WI38 (cell line): ENCODE measurements around the gene PTPRA.

Experiments used
- H3K4me3 ChIP-seq: 2 replicates; pipeline ENCODE4 v1.5.1; 2011; ENCODE audit warnings: low read depth, mild to moderate bottlenecking, control low read depth, low read length
- TF ChIP-seq, protein P1 (sequence below): IDR thresholded peaks from 2 replicates; pipeline ENCODE4 v1.5.1; 2012; ENCODE audit warnings: low read depth, mild to moderate bottlenecking, control low read depth, low read length

PTPRA gene

GRCh38 chr20:2984028-2984501 is 110.8 kb downstream of the PTPRA start:
- no peak overlapping the region for H3K4me3 ChIP-seq
- TF ChIP-seq, protein P1, sequence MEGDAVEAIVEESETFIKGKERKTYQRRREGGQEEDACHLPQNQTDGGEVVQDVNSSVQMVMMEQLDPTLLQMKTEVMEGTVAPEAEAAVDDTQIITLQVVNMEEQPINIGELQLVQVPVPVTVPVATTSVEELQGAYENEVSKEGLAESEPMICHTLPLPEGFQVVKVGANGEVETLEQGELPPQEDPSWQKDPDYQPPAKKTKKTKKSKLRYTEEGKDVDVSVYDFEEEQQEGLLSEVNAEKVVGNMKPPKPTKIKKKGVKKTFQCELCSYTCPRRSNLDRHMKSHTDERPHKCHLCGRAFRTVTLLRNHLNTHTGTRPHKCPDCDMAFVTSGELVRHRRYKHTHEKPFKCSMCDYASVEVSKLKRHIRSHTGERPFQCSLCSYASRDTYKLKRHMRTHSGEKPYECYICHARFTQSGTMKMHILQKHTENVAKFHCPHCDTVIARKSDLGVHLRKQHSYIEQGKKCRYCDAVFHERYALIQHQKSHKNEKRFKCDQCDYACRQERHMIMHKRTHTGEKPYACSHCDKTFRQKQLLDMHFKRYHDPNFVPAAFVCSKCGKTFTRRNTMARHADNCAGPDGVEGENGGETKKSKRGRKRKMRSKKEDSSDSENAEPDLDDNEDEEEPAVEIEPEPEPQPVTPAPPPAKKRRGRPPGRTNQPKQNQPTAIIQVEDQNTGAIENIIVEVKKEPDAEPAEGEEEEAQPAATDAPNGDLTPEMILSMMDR = no peak

DNA sequence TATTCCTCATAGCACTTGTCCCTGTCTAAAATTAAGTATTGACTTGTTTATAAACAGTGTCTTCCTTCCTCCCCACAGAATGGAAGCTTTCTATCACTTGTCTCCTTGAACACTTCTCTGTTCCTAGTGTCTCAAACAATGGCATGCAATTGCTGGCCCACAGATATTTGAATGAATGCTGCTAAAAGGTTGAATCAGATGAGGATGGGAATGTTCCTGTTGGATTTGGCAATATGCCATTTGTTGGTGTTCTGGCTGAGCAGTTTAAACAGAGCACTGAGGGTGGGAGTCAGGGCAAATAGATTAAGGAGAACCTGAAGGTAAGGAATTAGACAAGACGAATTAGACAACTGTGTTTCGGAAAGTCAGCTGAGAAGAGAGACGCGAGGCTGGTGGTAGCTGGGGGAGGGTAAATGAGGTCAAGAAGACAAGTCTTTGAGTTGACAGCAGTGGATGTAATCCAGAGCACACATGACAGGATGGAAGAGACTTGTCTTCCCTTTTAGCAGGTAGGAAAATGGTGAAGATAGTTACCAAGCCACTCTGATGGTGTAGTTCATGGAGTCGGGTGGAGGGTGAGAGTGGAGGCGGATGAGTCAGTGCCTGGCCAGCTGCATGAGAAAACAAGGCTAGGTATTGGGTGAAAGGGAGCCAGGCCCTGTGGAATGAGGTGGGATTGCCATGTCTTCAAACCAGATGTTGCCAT is 111.8 kb downstream of the PTPRA start:
- no peak overlapping the region for H3K4me3 ChIP-seq
- TF ChIP-seq, protein P1 = no peak

- TF ChIP-seq, protein P1 = no peak
- no peak overlapping the region for H3K4me3 ChIP-seq
Measured at GRCh38 chr20:2986466-2986865, 113.2 kb downstream of the PTPRA start.

- H3K4me3 ChIP-seq = no peak overlapping the region
- TF ChIP-seq, protein P1 = no peak
Measured at GRCh38 chr20:2987861-2988260, 114.6 kb downstream of the PTPRA start.

DNA sequence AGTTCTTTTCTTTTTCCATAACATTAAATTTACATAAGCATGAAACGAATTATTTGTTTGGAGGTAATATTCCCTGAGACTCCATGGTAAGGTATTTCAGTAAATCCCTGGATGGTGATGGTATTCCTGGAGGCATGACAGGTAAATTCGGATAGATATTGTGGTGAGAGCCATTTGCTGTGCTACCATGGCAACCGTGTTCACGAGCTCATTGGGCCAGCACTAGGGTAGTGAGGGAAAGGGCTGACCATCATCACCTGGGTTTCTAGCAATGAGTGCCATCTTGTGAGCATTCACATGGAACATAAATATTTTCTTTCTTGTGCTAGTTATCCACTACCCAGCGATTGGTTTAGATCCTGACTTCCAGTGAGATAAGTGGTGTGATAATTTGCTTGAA is 118.3 kb downstream of the PTPRA start:
- H3K4me3 ChIP-seq = no peak overlapping the region
- TF ChIP-seq, protein P1 = no peak

- TF ChIP-seq, protein P1 = no peak
- H3K4me3 ChIP-seq = no peak overlapping the region
Measured at GRCh38 chr20:2993250-2993649, 120.0 kb downstream of the PTPRA start.

- H3K4me3 ChIP-seq = no peak overlapping the region
- TF ChIP-seq, protein P1 = no peak
Measured at GRCh38 chr20:2995796-2996195, 122.5 kb downstream of the PTPRA start.
